NOMO-1 (cell line): ENCODE data around the gene CPD.
A peak's percentile ranks its signal among the peaks of the same experiment; 100 is the strongest.
"Not testable (repeated sequence)": the region's sequence is repeated elsewhere in the genome, so short reads cannot be mapped to it uniquely, and the experiment has no call there.

Experiments
- DNase-seq, 2 experiments: peaks; one replicate each; lab custom pipeline; 2025; ENCODE audit not compliant: unreplicated experiment in 2 of 2; lab: John Stamatoyannopoulos, UW

Gene CPD

DNA sequence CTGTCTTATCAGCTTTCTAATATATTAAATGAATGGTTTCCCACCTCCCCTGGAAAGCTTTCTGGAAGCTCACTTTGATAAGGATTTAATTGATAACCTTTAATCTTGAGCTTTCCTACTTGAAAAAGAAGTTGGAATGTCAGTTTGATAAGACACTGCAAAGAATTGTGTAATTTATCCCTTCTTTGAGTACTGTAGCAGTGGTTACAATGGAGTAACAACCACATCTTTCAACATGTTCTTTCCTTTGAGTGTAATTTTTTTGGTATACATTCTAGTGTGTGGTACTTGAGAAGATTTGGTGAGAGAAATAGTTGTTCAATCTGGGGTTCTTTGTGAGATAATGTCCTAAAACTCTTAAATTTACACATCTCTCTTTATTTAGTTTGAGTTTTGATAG lies 43.4 kb downstream of the CPD start:
- no peak for DNase-seq

GRCh38 chr17:30424471-30424870 lies 45.7 kb downstream of the CPD start:
- DNase-seq = no peak

DNA sequence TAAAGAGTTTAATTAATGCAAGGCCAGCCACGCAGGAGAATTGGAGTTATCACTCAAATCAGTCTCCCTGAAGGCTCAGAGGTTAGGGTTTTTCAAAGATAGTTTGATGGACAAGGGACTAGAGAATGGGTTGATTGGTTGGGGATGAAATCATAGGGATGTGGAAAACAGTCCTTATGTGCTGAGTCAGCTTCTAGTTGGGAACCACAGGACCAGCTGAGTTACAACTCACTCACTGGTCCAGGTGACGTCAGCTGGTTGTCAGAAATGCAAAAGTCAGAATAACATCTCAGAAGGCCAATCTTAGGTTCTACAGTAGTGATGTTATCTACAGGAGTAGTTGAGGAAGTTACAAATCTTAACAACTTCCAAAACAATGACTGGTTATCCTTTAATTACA lies 47.6 kb downstream of the CPD start:
- DNase-seq = no peak

DNA sequence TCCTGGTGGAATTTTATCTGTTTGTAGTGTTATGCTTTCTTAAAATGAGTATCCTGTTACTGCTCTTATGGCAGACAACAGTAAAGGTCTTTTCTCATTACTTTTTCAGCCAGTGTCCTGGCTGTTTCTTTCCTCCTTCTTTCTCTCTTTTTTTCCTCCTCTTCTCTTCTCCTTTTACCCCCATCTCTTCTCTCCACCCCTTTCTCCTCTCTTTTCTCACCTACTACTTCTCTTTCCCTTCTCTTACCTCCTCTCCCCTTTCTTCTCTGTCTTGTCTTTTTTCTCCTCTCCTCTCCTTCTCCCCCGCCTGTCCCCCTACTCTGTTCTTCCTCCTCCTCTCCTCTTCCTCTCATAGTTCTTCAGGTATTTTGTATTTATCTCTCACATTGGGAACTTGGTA lies 48.9 kb downstream of the CPD start:
- no peak for DNase-seq

DNA sequence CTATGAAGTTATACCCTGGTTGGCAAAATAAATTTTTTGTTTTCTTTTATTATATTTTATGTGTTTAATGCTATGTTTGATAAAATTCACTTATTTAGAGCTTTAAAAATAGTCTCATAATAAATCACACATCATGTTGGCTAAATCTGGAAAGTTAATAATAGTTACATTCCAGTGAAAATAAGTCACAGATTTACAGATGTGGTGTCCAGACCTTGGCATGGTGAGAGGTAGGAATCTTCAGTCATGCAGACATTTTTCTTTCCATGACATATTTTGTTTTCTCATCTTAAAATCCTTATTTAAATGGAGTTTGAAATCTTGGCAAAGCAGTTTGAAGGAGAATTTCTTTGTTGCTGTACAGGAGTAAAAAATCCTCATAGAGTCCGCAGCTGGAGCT lies 50.4 kb downstream of the CPD start:
- DNase-seq = no peak

GRCh38 chr17:30433514-30433913 lies 54.8 kb downstream of the CPD start:
- no peak for DNase-seq

DNA sequence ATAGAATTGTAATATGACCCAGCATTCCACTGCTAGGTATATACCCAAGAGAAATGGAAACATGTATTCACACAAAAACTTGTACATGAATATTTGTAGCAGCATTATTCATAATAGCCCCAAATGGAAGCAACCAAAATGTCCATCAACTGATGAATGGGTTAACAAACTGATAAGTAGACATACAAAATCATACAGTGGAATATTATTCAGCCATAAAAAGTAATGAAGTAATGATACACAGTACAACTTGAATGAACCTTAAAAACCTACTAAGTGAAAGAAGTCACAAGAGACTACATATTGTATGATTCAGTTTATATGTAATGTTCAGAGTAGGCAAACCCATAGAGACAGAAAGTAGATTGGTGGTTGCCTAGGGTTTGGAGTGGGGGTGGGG lies 58.0 kb downstream of the CPD start:
- no peak for DNase-seq

DNA sequence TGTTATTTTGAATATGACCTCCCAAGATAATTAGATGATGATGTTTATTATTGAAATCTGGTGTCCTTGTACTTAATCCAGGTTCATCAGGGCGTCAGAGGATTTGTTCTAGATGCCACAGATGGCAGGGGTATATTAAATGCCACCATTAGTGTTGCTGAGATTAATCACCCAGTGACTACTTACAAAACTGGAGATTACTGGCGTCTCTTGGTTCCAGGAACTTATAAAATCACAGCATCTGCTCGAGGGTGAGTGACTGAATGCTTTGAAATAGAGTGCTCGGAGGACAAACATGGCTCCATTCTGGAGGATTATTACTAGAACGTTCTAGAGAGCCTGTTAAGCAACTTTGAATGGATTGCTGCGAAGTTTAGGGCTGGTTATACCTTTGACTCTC lies 65.0 kb downstream of the CPD start:
- no peak for DNase-seq

DNA sequence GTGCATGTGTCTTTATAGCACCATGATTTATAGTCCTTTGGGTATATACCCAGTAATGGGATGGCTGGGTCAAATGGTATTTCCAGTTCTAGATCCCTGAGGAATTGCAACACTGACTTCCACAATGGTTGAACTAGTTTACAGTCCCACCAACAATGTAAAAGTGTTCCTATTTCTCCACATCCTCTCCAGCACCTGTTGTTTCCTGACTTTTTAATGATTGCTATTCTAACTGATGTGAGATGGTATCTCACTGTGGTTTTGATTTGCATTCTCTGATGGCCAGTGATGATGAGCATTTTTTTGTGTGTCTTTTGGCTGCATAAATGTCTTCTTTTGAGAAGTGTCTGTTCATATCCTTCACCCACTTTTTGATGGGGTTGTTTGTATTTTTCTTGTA lies 67.9 kb downstream of the CPD start:
- not testable (repeated sequence) for DNase-seq

GRCh38 chr17:30449480-30449879 lies 70.8 kb downstream of the CPD start:
- DNase-seq = no peak

- no peak for DNase-seq
Observed at GRCh38 chr17:30450125-30451027, 71.6 kb downstream of the CPD start.

DNA sequence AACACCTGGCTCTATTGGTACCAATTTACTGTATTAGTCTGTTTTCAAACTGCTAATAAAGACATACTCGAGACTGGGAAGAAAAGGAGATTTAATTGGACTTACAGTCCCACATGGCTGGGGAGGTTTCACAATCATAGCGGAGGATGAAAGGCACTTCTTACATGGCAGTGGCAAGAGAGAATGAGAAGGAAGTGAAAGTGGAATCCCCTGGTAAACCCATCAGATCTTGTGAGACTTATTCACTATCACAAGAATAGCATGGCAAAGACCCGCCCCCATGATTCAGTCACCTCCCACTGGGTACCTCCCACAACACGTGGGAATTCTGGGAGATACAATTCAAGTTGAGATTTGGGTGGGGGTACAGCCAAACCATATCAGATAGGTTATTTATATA lies 75.9 kb downstream of the CPD start:
- DNase-seq = peak in 1 of 2 experiments; percentile 8

- DNase-seq = no peak
Observed at GRCh38 chr17:30458371-30458770, 79.6 kb downstream of the CPD start.

DNA sequence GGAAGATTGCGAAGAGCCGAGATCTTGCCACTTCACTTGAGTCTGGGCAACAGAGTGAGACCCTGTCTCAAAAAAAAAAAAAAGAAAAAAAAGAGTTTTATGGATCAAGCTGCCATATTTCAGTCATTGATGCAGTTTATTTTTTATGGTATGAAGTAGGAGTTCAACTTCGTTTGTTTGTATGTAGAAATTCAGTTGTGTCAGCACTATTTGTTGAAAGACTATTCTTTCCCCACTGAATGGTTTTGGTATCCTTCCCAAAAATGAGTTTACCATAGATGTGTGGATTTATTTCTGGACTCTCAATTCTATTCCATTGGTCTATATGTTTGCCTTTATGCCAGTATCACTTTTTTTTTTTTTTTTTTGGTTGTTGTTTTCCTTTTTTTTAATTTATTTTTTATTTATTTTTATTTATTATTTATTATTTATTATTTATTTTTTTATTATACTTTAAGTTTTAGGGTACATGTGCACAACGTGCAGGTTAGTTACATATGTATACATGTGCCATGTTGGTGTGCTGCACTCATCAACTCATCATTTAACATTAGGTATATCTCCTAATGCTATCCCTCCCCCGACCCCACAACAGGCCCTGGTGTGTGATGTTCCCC lies 80.2 kb downstream of the CPD start:
- DNase-seq = not testable (repeated sequence)

- no peak for DNase-seq
Observed at GRCh38 chr17:30468465-30468864, 89.7 kb downstream of the CPD start.

DNA sequence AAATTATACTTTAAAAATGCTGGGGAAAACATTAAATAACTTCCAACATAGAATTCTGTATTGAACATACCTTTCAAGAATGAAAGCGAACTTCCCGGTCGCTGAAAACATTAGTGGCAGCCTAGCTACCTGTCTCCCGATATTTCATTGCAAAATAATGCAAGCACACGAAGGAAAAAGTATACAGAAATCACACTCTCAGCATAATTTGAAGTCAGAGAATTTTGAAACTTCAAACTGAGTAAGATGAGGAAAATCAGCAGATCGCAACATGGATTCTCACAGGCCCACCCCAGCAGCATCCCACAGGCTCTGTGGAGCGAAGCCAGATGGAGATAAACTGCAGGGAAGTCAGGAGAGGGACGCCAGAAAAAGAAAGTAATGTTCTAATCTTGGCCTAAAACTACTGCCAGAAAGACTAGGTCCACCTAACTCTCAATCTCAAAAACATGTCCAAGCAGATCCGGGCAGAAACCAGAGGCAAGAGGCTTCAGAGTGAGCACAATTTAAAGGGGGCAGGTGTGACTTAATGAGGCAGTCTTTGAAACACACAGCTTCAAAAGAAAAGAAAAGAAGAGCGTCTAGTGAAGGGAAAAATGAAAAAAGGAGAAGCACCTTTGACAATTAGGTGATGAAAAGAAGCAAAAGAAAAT lies 93.6 kb downstream of the CPD start:
- DNase-seq = no peak

DNA sequence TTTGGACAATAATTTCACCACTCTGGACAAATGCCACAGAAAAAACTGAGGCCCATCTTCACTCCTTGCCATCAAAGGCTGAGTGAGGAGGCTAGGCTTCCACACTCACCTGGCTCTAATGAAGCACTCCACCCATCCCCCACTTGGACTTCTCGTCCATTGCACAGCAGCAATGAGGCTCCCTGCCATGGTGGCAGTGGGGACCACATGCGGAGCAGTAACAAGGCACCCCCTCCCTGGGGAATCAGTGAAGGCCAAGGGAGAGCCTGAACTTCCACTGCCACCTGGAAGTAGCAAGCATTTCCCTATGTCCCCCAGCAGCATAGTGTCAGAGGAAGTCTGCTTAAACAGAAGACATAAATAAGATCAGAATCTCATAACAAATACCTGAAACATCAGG lies 96.5 kb downstream of the CPD start:
- no peak for DNase-seq

- DNase-seq = no peak
Observed at GRCh38 chr17:30476726-30477082, 98.0 kb downstream of the CPD start.

DNA sequence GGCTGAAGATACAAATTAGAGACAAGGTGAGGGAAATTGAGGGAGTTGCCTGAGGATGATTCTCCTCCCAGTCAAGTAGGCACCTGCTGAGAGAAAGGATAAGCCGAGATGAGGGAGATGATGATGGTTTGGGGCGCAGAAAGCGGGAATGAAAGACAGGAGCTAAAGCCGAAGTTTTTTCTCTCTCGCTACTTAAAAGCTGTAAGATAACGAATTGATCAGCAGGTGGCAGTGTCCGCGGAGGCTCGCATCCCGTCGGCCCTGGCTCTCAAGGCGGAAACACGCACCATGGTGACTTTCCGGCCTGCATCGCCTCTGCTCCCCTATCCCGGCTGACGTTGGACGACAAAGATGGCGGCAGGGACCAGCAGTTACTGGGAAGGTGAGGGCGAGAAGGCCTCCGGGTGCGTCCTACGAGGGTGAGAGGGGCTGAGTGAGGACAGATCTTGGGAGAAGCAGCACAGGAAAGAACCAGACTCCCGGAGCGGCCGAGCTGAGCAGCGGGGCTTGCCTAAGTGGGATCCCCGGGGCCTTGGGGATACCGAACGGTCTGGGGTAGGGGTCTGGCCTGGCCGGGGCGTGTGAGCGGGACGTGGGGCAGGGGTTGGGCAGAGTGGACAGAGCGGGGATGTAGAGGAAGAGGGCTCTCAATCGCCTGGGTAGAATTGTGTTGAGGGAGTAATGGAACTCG lies 98.5 kb downstream of the CPD start, which contains the start of gene GOSR1:
Gene GOSR1 (plus strand): TSS at position 326 of the 691 bp plus-strand sequence. CDS start 26 bp downstream, at position 352.
- peak; percentile 89 to 95 for DNase-seq

DNA sequence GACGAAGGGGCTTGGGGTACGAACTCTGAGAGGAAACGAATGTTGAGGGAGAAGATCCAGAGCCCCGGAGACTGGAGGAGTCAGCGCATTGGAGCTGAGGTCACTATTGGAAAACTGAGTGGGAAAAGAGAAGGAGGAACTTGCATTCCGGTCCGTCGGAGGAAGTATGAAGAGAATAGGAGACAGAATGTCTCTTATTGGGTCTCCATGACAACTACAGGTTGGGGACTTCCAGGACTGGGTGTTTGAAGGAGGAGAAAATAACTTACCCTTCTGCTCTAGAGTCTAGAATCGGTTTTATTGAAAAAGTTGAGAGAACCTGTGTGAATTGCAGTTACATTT lies 99.0 kb downstream of the CPD start:
- peak in 1 of 2 experiments; percentile 24 for DNase-seq

- DNase-seq = no peak
Observed at GRCh38 chr17:30482555-30482954, 103.8 kb downstream of the CPD start.
